MM.1S (cell line): ENCODE results near the gene TSR2.

Experiments
- DNase-seq: peaks from one replicate; pipeline ENCODE4 v3.0.0-alpha.2; 2015
- H2AFZ ChIP-seq: fragments of 300-600 bp; sonication (generic); 2 replicates; pipeline ENCODE4 v1.6.0; 2016; ENCODE audit warnings: antibody characterized with exemption, low read length
- H3F3A ChIP-seq: fragments of 300-600 bp; sonication (generic); 2 replicates; pipeline ENCODE4 v1.6.1; 2016; ENCODE audit warnings: mild to moderate bottlenecking, antibody characterized with exemption, low read length, moderate library complexity, mixed read lengths; ENCODE audit not compliant: insufficient read depth
- H3K27ac ChIP-seq: fragments of 300-600 bp; sonication (generic); 2 replicates; pipeline ENCODE4 v1.5.1; 2016; ENCODE audit warnings: mild to moderate bottlenecking, low read length
- H3K27me3 ChIP-seq: fragments of 300-600 bp; sonication (generic); replicated peaks from 2 replicates; pipeline ENCODE4 v1.6.0; 2016; ENCODE audit warnings: low read length; ENCODE audit not compliant: insufficient read depth
- H3K36me3 ChIP-seq: fragments of 300-600 bp; sonication (generic); replicated peaks from 2 replicates; pipeline ENCODE4 v1.6.1; 2016; ENCODE audit warnings: mild to moderate bottlenecking, low read length, mixed read lengths; ENCODE audit not compliant: insufficient read depth
- H3K4me1 ChIP-seq: fragments of 300-600 bp; sonication (generic); 2 replicates; pipeline ENCODE4 v1.6.1; 2016; ENCODE audit warnings: low read length, mixed read lengths
- H3K4me2 ChIP-seq: fragments of 300-600 bp; sonication (generic); 2 replicates; pipeline ENCODE4 v1.6.0; 2016; ENCODE audit warnings: low read depth, low read length
- H3K4me3 ChIP-seq: fragments of 300-600 bp; sonication (generic); 2 replicates; pipeline ENCODE4 v1.5.1; 2016; ENCODE audit warnings: low read length, mixed read lengths
- H3K79me2 ChIP-seq: fragments of 300-600 bp; sonication (generic); 2 replicates; pipeline ENCODE4 v1.6.1; 2016; ENCODE audit warnings: mixed run types, low read length, mixed read lengths
- H3K9ac ChIP-seq: fragments of 300-600 bp; sonication (generic); 2 replicates; pipeline ENCODE4 v1.6.1; 2016; ENCODE audit warnings: low read length, mixed read lengths
- H3K9me2 ChIP-seq: fragments of 300-600 bp; sonication (generic); replicated peaks from 2 replicates; pipeline ENCODE4 v1.6.1; 2016; ENCODE audit warnings: mild to moderate bottlenecking, low read length, mixed read lengths; ENCODE audit not compliant: insufficient read depth
- H3K9me3 ChIP-seq: fragments of 300-600 bp; sonication (generic); replicated peaks from 2 replicates; pipeline ENCODE4 v1.6.1; 2016; ENCODE audit warnings: mild to moderate bottlenecking, low read length, mixed read lengths; ENCODE audit not compliant: insufficient read depth
- H4K20me1 ChIP-seq: fragments of 300-600 bp; sonication (generic); 2 replicates; pipeline ENCODE4 v1.6.1; 2016; ENCODE audit warnings: mild to moderate bottlenecking, low read length, moderate library complexity, mixed read lengths; ENCODE audit not compliant: insufficient read depth
- EZH2 ChIP-seq: fragments of 300-600 bp; sonication (generic); optimal IDR thresholded peaks from 2 replicates; pipeline ENCODE3; 2017; ENCODE audit warnings: low read depth, mild to moderate bottlenecking, antibody characterized with exemption, low read length, mixed read lengths
- EZH2phosphoT487 ChIP-seq: fragments of 300-600 bp; sonication (generic); IDR thresholded peaks from 2 replicates; pipeline ENCODE4 v1.6.1; 2018; ENCODE audit warnings: antibody characterized with exemption, low read length
- TF ChIP-seq, protein P1 (sequence below): fragments of 300-600 bp; sonication (generic); IDR thresholded peaks from 2 replicates; pipeline ENCODE4 v1.5.1; 2016; ENCODE audit warnings: antibody characterized with exemption, low read length, mixed read lengths

TSR2 gene

DNA sequence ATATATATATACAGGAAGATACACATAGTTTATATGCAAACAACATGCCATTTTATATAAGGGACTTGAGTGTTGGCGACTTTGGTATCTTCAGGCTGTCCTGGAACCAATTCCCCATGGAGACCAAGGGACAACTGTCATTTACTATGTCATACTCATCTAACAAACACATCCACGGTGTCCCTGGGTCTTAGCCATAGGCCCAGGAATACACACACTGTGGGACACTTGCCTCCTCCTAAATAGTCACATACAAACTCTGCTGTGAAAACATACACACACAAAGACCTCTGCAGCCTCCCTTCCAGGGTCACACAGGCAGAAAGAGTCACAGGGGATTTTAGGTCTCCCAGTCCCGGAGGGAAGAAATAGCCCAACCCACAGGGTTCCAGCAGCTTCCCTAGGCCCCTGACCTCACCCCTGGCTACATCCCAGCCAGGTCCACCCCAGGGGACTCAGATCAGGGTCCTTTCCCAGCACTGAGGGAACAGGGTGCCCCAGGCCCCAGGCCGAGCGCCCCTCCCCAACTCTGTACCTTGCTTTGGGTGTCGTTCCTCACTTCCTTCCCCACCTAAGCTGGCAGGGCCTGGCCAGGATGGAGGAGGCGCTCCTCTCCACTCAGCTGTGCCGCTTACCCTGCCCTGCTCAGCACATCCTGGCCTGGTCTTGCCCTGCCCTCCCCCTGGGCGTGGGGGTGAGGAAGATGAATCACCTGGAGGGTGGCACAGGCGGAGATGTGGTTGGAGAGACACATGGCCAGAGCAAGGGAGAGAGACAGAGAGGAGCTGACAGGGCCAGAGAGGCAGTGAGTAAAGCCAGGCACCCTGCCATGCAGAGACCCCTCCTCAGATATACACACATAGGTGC, 34.0 kb downstream of the TSR2 start:
- TF ChIP-seq, protein P1, sequence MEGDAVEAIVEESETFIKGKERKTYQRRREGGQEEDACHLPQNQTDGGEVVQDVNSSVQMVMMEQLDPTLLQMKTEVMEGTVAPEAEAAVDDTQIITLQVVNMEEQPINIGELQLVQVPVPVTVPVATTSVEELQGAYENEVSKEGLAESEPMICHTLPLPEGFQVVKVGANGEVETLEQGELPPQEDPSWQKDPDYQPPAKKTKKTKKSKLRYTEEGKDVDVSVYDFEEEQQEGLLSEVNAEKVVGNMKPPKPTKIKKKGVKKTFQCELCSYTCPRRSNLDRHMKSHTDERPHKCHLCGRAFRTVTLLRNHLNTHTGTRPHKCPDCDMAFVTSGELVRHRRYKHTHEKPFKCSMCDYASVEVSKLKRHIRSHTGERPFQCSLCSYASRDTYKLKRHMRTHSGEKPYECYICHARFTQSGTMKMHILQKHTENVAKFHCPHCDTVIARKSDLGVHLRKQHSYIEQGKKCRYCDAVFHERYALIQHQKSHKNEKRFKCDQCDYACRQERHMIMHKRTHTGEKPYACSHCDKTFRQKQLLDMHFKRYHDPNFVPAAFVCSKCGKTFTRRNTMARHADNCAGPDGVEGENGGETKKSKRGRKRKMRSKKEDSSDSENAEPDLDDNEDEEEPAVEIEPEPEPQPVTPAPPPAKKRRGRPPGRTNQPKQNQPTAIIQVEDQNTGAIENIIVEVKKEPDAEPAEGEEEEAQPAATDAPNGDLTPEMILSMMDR = no peak
- TF ChIP-seq EZH2 (no peak), EZH2phosphoT487 (no peak)
- H3K27ac ChIP-seq = no peak overlapping the region
- no peak for DNase-seq
- no peaks in the 10 kb centered on the region for H3K4me1 ChIP-seq
- no peaks in the 10 kb centered on the region for H3K9me2 ChIP-seq
- no peaks in the 10 kb centered on the region for H3K9me3 ChIP-seq
- H3K79me2 ChIP-seq = no peaks in the 10 kb centered on the region
- no peak overlapping the region for H3K4me2 ChIP-seq
- no peak overlapping the region for H3K9ac ChIP-seq
- no peak overlapping the region for H3K4me3 ChIP-seq
- no peaks in the 10 kb centered on the region for H3K27me3 ChIP-seq
- H3K36me3 ChIP-seq = no peaks in the 10 kb centered on the region
- H2AFZ ChIP-seq = no peak overlapping the region
- H4K20me1 ChIP-seq = no peaks in the 10 kb centered on the region
- no peaks in the 10 kb centered on the region for H3F3A ChIP-seq

DNA sequence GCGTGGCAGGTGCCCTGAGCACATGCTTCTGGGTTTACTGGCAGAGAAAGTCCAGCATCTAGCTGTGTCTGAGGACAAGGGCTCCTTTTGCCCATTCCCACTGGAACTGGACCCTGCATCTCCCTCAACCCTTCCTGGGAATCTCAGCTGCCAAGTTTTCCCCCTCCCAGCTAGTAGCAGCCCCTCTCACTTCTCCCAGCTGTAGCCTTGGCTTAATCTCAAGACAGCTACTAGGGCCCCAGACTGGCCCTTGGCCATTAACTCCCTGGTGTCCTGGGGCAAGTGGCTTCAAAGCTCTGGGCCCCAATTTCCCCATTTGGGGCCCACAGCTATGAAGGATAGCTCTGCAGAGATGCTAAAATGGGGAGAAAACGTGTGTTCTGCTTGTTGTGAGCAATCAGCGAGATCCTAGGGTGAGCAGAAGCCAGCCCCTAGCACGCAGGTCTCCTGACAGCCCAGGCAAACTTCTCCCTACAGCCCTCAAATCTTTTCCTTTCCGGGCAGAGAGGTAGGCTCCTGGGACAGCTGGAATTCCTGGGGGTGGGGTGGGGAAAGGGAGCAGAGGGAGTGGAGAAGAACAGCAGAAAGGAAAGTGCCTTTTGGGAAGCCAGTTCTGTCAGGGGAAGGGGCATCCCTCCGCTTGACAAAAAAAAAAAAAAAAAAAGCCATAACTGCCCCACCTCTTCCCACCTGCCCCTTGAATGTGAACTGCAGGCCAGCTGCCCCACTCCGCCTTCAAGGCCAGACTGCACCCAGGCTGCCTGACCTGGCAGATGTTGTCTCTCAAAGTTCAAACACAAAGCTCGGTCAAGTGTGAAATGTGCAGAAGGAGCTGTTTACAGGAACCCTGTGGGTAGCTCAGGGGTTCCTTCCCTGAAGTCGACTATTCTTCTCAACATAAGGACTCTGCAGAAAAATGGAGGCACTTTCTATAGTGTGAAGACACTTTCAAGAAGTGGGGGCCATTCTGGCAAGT, 39.2 kb downstream of the TSR2 start:
- H3K27ac ChIP-seq = no peak overlapping the region
- no peaks in the 10 kb centered on the region for H3K4me1 ChIP-seq
- no peaks in the 10 kb centered on the region for H3K36me3 ChIP-seq
- no peak overlapping the region for H3K4me2 ChIP-seq
- no peaks in the 10 kb centered on the region for H3K9me2 ChIP-seq
- no peaks in the 10 kb centered on the region for H3K27me3 ChIP-seq
- no peak overlapping the region for H3K9ac ChIP-seq
- no peak overlapping the region for H3K4me3 ChIP-seq
- no peak for TF ChIP-seq EZH2phosphoT487
- TF ChIP-seq, protein P1 = no peak
- TF ChIP-seq EZH2 = no peak
- H3F3A ChIP-seq = no peaks in the 10 kb centered on the region
- no peaks in the 10 kb centered on the region for H4K20me1 ChIP-seq
- no peaks in the 10 kb centered on the region for H3K9me3 ChIP-seq
- H3K79me2 ChIP-seq = no peaks in the 10 kb centered on the region
- no peak overlapping the region for H2AFZ ChIP-seq
- no peak for DNase-seq

DNA sequence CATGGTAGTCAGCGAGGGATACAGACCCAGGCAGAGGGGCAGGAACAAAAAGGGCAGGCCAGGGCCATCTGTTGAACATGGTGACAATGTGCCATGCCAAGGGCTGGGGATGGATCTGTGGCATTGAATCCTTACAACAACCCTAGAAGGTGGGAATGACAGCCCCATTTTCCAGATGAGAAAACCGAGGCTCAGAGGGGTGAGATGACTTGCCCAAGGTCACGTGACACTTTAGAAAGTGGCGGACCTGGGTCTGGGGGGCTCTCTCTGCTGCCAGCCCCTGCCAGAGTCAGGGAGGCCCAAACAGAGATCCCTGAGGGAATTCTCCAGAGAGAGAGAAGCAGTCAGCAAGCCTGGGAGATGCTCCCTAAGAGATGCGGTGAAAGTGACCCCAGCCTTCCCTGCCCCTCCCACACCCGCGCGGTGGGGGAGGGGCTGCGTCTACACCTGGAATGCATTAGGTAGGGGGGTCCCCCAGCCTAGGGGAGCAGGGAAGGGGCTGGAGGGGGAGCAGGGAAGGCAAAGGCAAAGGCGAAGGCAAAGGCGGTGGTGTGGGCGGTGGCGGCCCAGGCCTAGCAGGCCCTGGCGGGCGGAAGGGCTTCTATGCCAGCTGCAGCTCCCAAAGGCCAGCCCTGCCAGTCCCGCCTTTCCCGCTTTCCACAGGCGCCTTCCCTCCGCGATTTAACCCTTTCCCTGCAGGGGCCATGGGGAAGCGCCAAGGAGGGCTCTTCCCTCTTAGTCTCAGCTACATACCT, 42.8 kb downstream of the TSR2 start:
- H2AFZ ChIP-seq = no peak overlapping the region
- no peaks in the 10 kb centered on the region for H4K20me1 ChIP-seq
- no peaks in the 10 kb centered on the region for H3F3A ChIP-seq
- H3K4me3 ChIP-seq = no peak overlapping the region
- TF ChIP-seq EZH2phosphoT487 = no peak
- TF ChIP-seq, protein P1 = no peak
- no peaks in the 10 kb centered on the region for H3K9me3 ChIP-seq
- no peak overlapping the region for H3K4me2 ChIP-seq
- no peaks in the 10 kb centered on the region for H3K9me2 ChIP-seq
- no peaks in the 10 kb centered on the region for H3K27me3 ChIP-seq
- H3K79me2 ChIP-seq = no peaks in the 10 kb centered on the region
- H3K4me1 ChIP-seq = no peaks in the 10 kb centered on the region
- no peak for DNase-seq
- H3K36me3 ChIP-seq = no peaks in the 10 kb centered on the region
- no peak overlapping the region for H3K27ac ChIP-seq
- H3K9ac ChIP-seq = no peak overlapping the region
